K562 (cell line): ENCODE data around the gene ACTN4. TPM values are rescaled to one million over a fixed set of nuclear protein-coding genes. Genes with fewer than 3 reads are reported as not detected.

Experiments
- CBFA2T2 ChIP-seq: fragments of 450-650 bp; conservative IDR thresholded peaks from 2 replicates; pipeline ENCODE4 v1.6.1; 2017; ENCODE audit warnings: mild to moderate bottlenecking
- CC2D1A ChIP-seq: fragments of 450-650 bp; IDR thresholded peaks from 2 replicates; pipeline ENCODE4 v1.6.1; 2017; ENCODE audit warnings: mild to moderate bottlenecking
- COPS2 ChIP-seq: fragments of 450-650 bp; conservative IDR thresholded peaks from 2 replicates; pipeline ENCODE4 v1.6.1; 2016; ENCODE audit warnings: mild to moderate bottlenecking, moderate library complexity
- ESRRA ChIP-seq: fragments of 450-650 bp; IDR thresholded peaks from 2 replicates; pipeline ENCODE4 v1.6.1; 2014; ENCODE audit warnings: low read depth, mild to moderate bottlenecking, moderate library complexity, borderline replicate concordance
- GABPB1 ChIP-seq: sonication (generic); formaldehyde crosslinking; IDR thresholded peaks from 2 replicates; pipeline ENCODE4 v1.8.0; 2022; ENCODE audit warnings: mild to moderate bottlenecking, missing genetic modification reagents
- HDAC6 ChIP-seq: IDR thresholded peaks from 2 replicates; pipeline ENCODE4 v1.6.1; 2012; ENCODE audit warnings: low read depth, mild to moderate bottlenecking, control low read depth, inconsistent platforms, low read length, moderate library complexity
- HNRNPK ChIP-seq: fragments of 200-400 bp; formaldehyde crosslinking; IDR thresholded peaks from one replicate; pipeline ENCODE4 v1.6.1; 2018; ENCODE audit warnings: mild to moderate bottlenecking, low read depth, low read length; ENCODE audit not compliant: poor library complexity, severe bottlenecking
- HSF4 ChIP-seq: fragments of 250-450 bp; sonication (Bioruptor Pico); IDR thresholded peaks from 2 replicates; pipeline ENCODE4 v2.1.2; 2022; ENCODE audit warnings: mild to moderate bottlenecking, moderate library complexity, borderline replicate concordance
- MECOM ChIP-seq: fragments of 250-450 bp; sonication (Bioruptor Pico); IDR thresholded peaks from 2 replicates; pipeline ENCODE4 v1.8.0; 2022; ENCODE audit warnings: inconsistent platforms
- PTBP1 ChIP-seq: fragments of 200-400 bp; formaldehyde crosslinking; IDR thresholded peaks from 2 replicates; pipeline ENCODE4 v1.6.1; 2017; ENCODE audit warnings: low read depth, low read length
- SMC3 ChIP-seq: conservative IDR thresholded peaks from 2 replicates; pipeline ENCODE4 v1.6.1; 2011; ENCODE audit warnings: low read depth, low read length, improper control_type of control experiment; ENCODE audit not compliant: insufficient read depth
- STAT5A ChIP-seq: IDR thresholded peaks from 2 replicates; pipeline ENCODE4 v1.6.1; 2012; ENCODE audit warnings: low read length, inconsistent platforms, borderline replicate concordance
- ZFP36 ChIP-seq: fragments of 150-350 bp; IDR thresholded peaks from 2 replicates; pipeline ENCODE4 v1.6.1; 2018; ENCODE audit warnings: low read length, low read depth; ENCODE audit not compliant: partially characterized antibody
- ZNF785 ChIP-seq: fragments of 250-450 bp; sonication (Bioruptor Pico); IDR thresholded peaks from 2 replicates; pipeline ENCODE4 v1.4.0; 2020; ENCODE audit warnings: mild to moderate bottlenecking
- polyA plus RNA-seq, 8 experiments: library from polyadenylated mRNA; depleted of rRNA in 4 of 8; stranded (reverse) in 5 of 8; unstranded in 3 of 8; fragments of >200 nt; fragmentation: Nextera tagmentation in 2 of 8; fragmentation: Illumina TruSeq in 1 of 8; extraction: Ambion mirVana in 2 of 8; extraction: Trizol in 1 of 8; gene quantifications; 2 replicates each; pipeline versions ENCODE4 v1.2.1 to v1.2.3, GENCODE V29; 2011 to 2014; ENCODE audit warnings: inconsistent platforms in 1 of 8, missing spikeins in 1 of 8
- total RNA-seq, 7 experiments: library from RNA; depleted of rRNA in 6 of 7; stranded (reverse); fragments of >200 nt in 6 of 7; fragmentation: Illumina TruSeq in 2 of 7; extraction: Trizol in 2 of 7; gene quantifications; 2 replicates each; pipeline versions ENCODE4 v1.2.1 to v1.2.3, GENCODE V29; 2011 to 2021; ENCODE audit warnings: low replicate concordance in 1 of 7
- TF ChIP-seq, protein P1 (sequence below): fragments of 200-400 bp; formaldehyde crosslinking; IDR thresholded peaks from 2 replicates; pipeline ENCODE4 v1.6.1; 2017; ENCODE audit warnings: mild to moderate bottlenecking, low read depth, low read length, moderate library complexity
- TF ChIP-seq, protein P2 (sequence below): fragments of 450-650 bp; IDR thresholded peaks from 2 replicates; pipeline ENCODE4 v1.6.1; 2016; ENCODE audit warnings: mild to moderate bottlenecking, moderate library complexity

ACTN4 gene
- total and polyA plus RNA-seq, 9 of the 15 experiments (the other 6 are each of a cell fraction or from before 2014, with no cell fraction given), result 3.1 to 385 (median 125) TPM

DNA sequence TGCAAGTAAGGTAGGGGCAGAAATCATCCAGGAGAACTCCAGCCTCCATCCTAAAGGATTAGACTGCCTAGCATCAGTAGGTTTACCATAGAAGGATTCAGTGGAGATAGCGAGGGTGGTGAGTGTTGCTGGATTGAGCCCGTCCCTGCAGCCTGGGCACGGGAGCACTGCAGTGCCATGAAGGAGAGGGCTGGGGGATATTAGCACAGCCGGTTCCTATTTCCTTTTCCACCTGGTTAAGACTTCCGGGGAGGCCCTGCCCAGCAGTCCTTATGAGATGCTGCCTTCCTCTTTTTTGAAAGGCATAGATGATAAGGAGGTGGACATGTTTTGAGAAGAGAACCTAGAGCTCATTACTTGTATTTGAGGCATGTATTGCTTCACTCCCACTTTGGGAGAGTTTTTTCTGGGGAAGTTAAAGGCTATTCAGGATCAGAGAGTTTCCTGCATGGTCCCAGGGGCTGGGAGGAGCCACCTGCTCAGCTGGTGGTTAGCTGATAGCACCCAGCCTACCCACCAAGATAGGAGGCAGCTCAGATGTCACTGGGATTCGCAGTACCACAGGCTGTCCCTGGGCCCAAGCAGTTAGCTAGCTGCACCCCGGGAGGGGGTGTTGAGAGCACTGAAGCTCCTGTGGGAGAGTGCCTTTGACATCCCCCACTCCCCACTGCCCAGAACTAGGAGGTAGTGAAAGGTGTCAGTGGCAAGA is 17.2 kb downstream of the ACTN4 start (continued):
- no peak for TF ChIP-seq HSF4 (CRISPR knock-in tag)
- TF ChIP-seq CC2D1A, result no peak
- TF ChIP-seq PTBP1, result no peak
- TF ChIP-seq HDAC6, result no peak
- TF ChIP-seq, protein P1, sequence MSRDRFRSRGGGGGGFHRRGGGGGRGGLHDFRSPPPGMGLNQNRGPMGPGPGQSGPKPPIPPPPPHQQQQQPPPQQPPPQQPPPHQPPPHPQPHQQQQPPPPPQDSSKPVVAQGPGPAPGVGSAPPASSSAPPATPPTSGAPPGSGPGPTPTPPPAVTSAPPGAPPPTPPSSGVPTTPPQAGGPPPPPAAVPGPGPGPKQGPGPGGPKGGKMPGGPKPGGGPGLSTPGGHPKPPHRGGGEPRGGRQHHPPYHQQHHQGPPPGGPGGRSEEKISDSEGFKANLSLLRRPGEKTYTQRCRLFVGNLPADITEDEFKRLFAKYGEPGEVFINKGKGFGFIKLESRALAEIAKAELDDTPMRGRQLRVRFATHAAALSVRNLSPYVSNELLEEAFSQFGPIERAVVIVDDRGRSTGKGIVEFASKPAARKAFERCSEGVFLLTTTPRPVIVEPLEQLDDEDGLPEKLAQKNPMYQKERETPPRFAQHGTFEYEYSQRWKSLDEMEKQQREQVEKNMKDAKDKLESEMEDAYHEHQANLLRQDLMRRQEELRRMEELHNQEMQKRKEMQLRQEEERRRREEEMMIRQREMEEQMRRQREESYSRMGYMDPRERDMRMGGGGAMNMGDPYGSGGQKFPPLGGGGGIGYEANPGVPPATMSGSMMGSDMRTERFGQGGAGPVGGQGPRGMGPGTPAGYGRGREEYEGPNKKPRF, result no peak
- TF ChIP-seq, protein P2, sequence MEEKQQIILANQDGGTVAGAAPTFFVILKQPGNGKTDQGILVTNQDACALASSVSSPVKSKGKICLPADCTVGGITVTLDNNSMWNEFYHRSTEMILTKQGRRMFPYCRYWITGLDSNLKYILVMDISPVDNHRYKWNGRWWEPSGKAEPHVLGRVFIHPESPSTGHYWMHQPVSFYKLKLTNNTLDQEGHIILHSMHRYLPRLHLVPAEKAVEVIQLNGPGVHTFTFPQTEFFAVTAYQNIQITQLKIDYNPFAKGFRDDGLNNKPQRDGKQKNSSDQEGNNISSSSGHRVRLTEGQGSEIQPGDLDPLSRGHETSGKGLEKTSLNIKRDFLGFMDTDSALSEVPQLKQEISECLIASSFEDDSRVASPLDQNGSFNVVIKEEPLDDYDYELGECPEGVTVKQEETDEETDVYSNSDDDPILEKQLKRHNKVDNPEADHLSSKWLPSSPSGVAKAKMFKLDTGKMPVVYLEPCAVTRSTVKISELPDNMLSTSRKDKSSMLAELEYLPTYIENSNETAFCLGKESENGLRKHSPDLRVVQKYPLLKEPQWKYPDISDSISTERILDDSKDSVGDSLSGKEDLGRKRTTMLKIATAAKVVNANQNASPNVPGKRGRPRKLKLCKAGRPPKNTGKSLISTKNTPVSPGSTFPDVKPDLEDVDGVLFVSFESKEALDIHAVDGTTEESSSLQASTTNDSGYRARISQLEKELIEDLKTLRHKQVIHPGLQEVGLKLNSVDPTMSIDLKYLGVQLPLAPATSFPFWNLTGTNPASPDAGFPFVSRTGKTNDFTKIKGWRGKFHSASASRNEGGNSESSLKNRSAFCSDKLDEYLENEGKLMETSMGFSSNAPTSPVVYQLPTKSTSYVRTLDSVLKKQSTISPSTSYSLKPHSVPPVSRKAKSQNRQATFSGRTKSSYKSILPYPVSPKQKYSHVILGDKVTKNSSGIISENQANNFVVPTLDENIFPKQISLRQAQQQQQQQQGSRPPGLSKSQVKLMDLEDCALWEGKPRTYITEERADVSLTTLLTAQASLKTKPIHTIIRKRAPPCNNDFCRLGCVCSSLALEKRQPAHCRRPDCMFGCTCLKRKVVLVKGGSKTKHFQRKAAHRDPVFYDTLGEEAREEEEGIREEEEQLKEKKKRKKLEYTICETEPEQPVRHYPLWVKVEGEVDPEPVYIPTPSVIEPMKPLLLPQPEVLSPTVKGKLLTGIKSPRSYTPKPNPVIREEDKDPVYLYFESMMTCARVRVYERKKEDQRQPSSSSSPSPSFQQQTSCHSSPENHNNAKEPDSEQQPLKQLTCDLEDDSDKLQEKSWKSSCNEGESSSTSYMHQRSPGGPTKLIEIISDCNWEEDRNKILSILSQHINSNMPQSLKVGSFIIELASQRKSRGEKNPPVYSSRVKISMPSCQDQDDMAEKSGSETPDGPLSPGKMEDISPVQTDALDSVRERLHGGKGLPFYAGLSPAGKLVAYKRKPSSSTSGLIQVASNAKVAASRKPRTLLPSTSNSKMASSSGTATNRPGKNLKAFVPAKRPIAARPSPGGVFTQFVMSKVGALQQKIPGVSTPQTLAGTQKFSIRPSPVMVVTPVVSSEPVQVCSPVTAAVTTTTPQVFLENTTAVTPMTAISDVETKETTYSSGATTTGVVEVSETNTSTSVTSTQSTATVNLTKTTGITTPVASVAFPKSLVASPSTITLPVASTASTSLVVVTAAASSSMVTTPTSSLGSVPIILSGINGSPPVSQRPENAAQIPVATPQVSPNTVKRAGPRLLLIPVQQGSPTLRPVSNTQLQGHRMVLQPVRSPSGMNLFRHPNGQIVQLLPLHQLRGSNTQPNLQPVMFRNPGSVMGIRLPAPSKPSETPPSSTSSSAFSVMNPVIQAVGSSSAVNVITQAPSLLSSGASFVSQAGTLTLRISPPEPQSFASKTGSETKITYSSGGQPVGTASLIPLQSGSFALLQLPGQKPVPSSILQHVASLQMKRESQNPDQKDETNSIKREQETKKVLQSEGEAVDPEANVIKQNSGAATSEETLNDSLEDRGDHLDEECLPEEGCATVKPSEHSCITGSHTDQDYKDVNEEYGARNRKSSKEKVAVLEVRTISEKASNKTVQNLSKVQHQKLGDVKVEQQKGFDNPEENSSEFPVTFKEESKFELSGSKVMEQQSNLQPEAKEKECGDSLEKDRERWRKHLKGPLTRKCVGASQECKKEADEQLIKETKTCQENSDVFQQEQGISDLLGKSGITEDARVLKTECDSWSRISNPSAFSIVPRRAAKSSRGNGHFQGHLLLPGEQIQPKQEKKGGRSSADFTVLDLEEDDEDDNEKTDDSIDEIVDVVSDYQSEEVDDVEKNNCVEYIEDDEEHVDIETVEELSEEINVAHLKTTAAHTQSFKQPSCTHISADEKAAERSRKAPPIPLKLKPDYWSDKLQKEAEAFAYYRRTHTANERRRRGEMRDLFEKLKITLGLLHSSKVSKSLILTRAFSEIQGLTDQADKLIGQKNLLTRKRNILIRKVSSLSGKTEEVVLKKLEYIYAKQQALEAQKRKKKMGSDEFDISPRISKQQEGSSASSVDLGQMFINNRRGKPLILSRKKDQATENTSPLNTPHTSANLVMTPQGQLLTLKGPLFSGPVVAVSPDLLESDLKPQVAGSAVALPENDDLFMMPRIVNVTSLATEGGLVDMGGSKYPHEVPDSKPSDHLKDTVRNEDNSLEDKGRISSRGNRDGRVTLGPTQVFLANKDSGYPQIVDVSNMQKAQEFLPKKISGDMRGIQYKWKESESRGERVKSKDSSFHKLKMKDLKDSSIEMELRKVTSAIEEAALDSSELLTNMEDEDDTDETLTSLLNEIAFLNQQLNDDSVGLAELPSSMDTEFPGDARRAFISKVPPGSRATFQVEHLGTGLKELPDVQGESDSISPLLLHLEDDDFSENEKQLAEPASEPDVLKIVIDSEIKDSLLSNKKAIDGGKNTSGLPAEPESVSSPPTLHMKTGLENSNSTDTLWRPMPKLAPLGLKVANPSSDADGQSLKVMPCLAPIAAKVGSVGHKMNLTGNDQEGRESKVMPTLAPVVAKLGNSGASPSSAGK, result no peak
- no peak for TF ChIP-seq HNRNPK
- TF ChIP-seq CBFA2T2, result peak; percentile 35; the same call in 1 of the 2 replicates
- TF ChIP-seq SMC3, result no peak
- no peak for TF ChIP-seq MECOM
- TF ChIP-seq ESRRA, result no peak
- peak; percentile 70 for TF ChIP-seq GABPB1 (CRISPR knock-in tag)
- no peak for TF ChIP-seq ZNF785
- TF ChIP-seq STAT5A, result peak; percentile 30; the same call in 1 of the 2 replicates
- no peak for TF ChIP-seq ZFP36
- no peak for TF ChIP-seq COPS2
